ENCODE data around the gene NANS. TPM values are rescaled to one million over a fixed set of nuclear protein-coding genes. Genes with fewer than 3 reads are reported as not detected.
"Not testable (repeated sequence)": the region's sequence is repeated elsewhere in the genome, so short reads cannot be mapped to it uniquely, and the experiment has no call there.

NANS gene
- total RNA-seq, 5 donors from 2014 or later (not counting 1 experiment from before 2014, with no cell fraction given), result 21.7 to 57.5 (median 27.6) TPM

DNA sequence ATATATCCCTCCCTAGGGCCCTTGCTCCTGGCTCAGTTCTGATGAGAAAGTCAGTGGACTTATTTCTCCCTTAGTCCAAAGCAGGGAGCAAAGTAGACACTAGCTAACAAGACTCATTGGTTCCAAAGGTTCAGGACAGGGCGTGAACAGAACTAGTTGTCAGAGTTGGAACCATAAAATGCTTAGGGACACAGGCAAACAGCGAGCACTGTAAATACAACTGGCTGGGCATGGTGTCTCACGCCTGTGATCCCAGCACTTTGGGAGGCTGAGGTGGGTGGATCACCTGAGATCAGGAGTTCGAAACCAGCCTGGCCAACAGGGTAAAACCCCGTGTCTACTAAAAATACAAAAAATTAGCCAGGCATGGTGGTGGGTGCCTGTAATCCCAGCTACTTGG lies 36.7 kb upstream of the NANS start:
- H3K27me3 Mint-ChIP-seq; DNase-seq; H3K4me1 ChIP-seq (ENCODE audit: control insufficient read depth in 1 of 2, extremely low read depth in 1 of 2, insufficient read depth in 2 of 2, low read length in 2 of 2); H3K4me1 Mint-ChIP-seq; H3K27ac ChIP-seq (ENCODE audit: low read length); H3K9me3 ChIP-seq; H3K4me3 ChIP-seq (ENCODE audit: control insufficient read depth in 1 of 2, extremely low read depth in 1 of 2, low read length in 1 of 2); CTCF ChIA-PET; H3K9me3 Mint-ChIP-seq; H3K27ac Mint-ChIP-seq; ATAC-seq (replicated peaks in 1 of 4); H3K4me3 Mint-ChIP-seq; H3K27me3 ChIP-seq (replicated peaks in 1 of 2; ENCODE audit: control insufficient read depth in 2 of 2, extremely low read depth in 1 of 2, insufficient read depth in 2 of 2, low read length in 1 of 2): not testable (repeated sequence)
- peaks cover 3 to 41% of the 10 kb centered on the region in 2 donors for H3K36me3 ChIP-seq (ENCODE audit: control insufficient read depth in 2 of 2, extremely low read depth in 1 of 2, insufficient read depth in 1 of 2, low read length in 1 of 2)
- WGBS (ENCODE audit: insufficient coverage), result 100% methylated on average over 3 of the region's 5 CpGs
- peaks cover 38% of the 10 kb centered on the region for H3K36me3 Mint-ChIP-seq
- POLR2A ChIA-PET, result interaction anchor here in 1 of 2 donors (1.1 kb wide), 1 partner anchor 25 kb away, joined by 3 read pairs; no protein-coding TSS in a partner anchor

DNA sequence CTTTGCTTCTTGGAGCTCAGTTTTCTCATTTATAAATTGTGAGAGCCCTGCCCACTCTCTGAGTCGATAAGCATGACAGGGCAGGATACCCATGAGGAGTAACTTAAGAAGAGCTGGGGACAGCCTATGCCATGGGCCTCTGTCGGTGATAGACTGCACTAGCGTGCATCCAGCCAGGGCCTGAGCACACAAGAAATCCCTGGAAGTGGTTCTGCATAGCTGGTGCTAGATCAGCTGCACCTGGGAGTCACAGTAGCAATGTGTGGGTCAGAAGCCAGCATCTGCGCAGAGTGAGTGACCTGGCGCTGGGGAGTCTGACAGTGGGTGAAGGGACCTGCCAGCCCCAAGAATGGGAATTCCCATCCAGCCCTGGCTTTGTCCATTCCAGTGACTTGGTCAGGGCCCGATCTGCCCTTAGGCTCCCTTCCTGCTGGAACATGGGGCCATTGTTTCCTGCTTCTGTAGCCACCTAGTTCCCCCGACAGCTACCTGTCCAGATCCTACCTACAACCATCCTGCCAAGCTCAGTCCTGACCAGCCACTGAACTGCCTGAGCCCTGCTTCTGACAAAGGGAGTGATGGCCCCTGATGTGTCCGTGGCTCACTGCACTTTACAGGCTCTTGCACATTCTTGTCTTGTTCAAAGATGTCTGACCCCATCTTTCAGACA lies 35.9 kb upstream of the NANS start:
- Mint-ChIP-seq H3K27ac (no peak overlapping the region), H3K9me3 (no peaks in the 10 kb centered on the region), H3K4me1 (peaks cover 0 to 5% (median 0%) of the 10 kb centered on the region in 3 donors), H3K27me3 (no peaks in the 10 kb centered on the region), H3K36me3 (peaks cover 31% of the 10 kb centered on the region), H3K4me3 (no peak overlapping the region)
- ATAC-seq (replicated peaks in 1 of 4), result peak in 1 of 4 experiments; percentile 34
- 92% methylated on average over 7 of the region's 8 CpGs for WGBS (ENCODE audit: insufficient coverage)
- no peak overlapping the region for H3K4me3 ChIP-seq (ENCODE audit: control insufficient read depth in 1 of 2, extremely low read depth in 1 of 2, low read length in 1 of 2)
- H3K36me3 ChIP-seq (ENCODE audit: control insufficient read depth in 2 of 2, extremely low read depth in 1 of 2, insufficient read depth in 1 of 2, low read length in 1 of 2), result peaks cover 0 to 36% of the 10 kb centered on the region in 2 donors
- no peaks in the 10 kb centered on the region for H3K27me3 ChIP-seq (replicated peaks in 1 of 2; ENCODE audit: control insufficient read depth in 2 of 2, extremely low read depth in 1 of 2, insufficient read depth in 2 of 2, low read length in 1 of 2)
- no peak overlapping the region for H3K27ac ChIP-seq (ENCODE audit: low read length)
- DNase-seq, result no peak
- ChIA-PET CTCF (no interaction called here), POLR2A (interaction anchor here in 1 of 2 donors (1.1 kb wide), 1 partner anchor 25 kb away, joined by 3 read pairs; no protein-coding TSS in a partner anchor)
- no peaks in the 10 kb centered on the region for H3K4me1 ChIP-seq (ENCODE audit: control insufficient read depth in 1 of 2, extremely low read depth in 1 of 2, insufficient read depth in 2 of 2, low read length in 2 of 2)
- no peaks in the 10 kb centered on the region for H3K9me3 ChIP-seq

DNA sequence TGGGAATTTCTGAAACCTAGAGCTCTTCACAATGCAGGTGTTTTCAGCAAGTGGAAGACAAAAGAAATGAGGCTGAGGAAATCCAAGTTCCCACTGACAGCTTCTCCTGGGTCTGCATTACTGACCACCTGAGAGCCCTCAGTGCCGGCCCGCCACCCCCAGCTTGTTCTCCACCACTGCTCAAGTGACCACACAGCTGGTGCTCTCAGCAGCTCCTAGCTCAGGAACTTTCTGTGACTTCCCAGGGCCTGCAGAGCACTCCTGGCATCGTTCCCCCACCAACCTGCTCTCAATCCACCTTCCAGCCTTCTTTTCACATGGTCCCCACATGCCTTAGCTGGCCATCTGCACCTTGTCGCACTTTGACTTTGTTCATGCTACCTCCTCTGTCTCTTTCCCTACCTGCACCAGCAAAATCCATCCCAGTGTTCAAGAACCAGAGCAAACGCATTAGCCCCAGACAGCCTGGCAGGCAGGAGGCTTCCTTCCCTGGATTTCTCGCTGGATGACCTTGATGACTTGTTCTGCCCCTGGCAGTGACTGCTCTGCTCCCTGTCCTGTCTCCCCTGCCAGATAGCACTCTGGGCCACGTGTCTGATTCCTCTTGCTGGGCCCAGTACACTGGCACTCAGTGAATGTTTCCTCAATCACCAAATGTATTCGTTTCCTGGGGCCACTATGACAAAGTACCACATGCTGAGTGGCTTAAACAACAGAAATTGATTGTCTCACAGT lies 35.1 kb upstream of the NANS start:
- ChIA-PET POLR2A (no interaction called here), CTCF (no interaction called here)
- Mint-ChIP-seq H3K36me3 (peaks cover 28% of the 10 kb centered on the region), H3K27me3 (no peaks in the 10 kb centered on the region), H3K4me1 (peaks cover 0 to 10% (median 0%) of the 10 kb centered on the region in 3 donors), H3K4me3 (peak overlapping the region in 1 of 3 donors; percentile 28), H3K9me3 (no peaks in the 10 kb centered on the region), H3K27ac (peak overlapping the region in 1 of 2 donors; percentile 17)
- 94% methylated on average over 7 of the region's 8 CpGs for WGBS (ENCODE audit: insufficient coverage)
- no peak overlapping the region for H3K4me3 ChIP-seq (ENCODE audit: control insufficient read depth in 1 of 2, extremely low read depth in 1 of 2, low read length in 1 of 2)
- no peak for DNase-seq
- H3K27me3 ChIP-seq (replicated peaks in 1 of 2; ENCODE audit: control insufficient read depth in 2 of 2, extremely low read depth in 1 of 2, insufficient read depth in 2 of 2, low read length in 1 of 2), result no peaks in the 10 kb centered on the region
- ATAC-seq (replicated peaks in 1 of 4), result no peak
- no peak overlapping the region for H3K27ac ChIP-seq (ENCODE audit: low read length)
- no peaks in the 10 kb centered on the region for H3K4me1 ChIP-seq (ENCODE audit: control insufficient read depth in 1 of 2, extremely low read depth in 1 of 2, insufficient read depth in 2 of 2, low read length in 2 of 2)
- H3K9me3 ChIP-seq, result no peaks in the 10 kb centered on the region
- peaks cover 0 to 31% of the 10 kb centered on the region in 2 donors for H3K36me3 ChIP-seq (ENCODE audit: control insufficient read depth in 2 of 2, extremely low read depth in 1 of 2, insufficient read depth in 1 of 2, low read length in 1 of 2)

DNA sequence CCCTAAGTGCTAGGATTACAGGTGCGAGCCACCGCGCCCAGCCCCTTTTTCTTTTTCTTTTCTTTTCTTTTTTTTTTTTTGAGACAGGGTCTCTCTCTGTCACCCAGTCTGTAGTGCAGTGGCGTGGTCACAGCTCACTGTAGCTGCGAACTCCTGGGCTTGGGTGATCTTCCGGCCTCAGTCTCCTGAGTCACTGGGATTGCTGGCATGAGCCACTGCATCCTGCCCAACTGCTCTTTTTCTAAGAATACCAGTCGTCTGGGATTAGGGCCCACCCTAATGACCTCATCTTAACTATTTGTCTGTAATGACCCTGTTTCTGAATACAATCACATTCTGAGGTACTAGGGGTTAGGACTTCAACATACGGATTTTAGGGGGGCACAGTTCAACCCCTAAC lies 34.1 kb upstream of the NANS start:
- H3K4me1 Mint-ChIP-seq, result peaks cover 0 to 10% (median 0%) of the 10 kb centered on the region in 3 donors
- H3K4me1 ChIP-seq (ENCODE audit: control insufficient read depth in 1 of 2, extremely low read depth in 1 of 2, insufficient read depth in 2 of 2, low read length in 2 of 2), result no peaks in the 10 kb centered on the region
- H3K4me3 Mint-ChIP-seq, result no peak overlapping the region
- no peaks in the 10 kb centered on the region for H3K27me3 ChIP-seq (replicated peaks in 1 of 2; ENCODE audit: control insufficient read depth in 2 of 2, extremely low read depth in 1 of 2, insufficient read depth in 2 of 2, low read length in 1 of 2)
- no peak overlapping the region for H3K27ac Mint-ChIP-seq
- ChIA-PET POLR2A (no interaction called here), CTCF (no interaction called here)
- no peaks in the 10 kb centered on the region for H3K27me3 Mint-ChIP-seq
- H3K36me3 ChIP-seq (ENCODE audit: control insufficient read depth in 2 of 2, extremely low read depth in 1 of 2, insufficient read depth in 1 of 2, low read length in 1 of 2), result peaks cover 0 to 21% of the 10 kb centered on the region in 2 donors
- no peak overlapping the region for H3K4me3 ChIP-seq (ENCODE audit: control insufficient read depth in 1 of 2, extremely low read depth in 1 of 2, low read length in 1 of 2)
- WGBS (ENCODE audit: insufficient coverage), result 100% methylated on average over 3 of the region's 8 CpGs
- peaks cover 22% of the 10 kb centered on the region for H3K36me3 Mint-ChIP-seq
- H3K27ac ChIP-seq (ENCODE audit: low read length), result no peak overlapping the region
- no peaks in the 10 kb centered on the region for H3K9me3 Mint-ChIP-seq
- DNase-seq (no peak), ATAC-seq (replicated peaks in 1 of 4) (no peak)
- no peaks in the 10 kb centered on the region for H3K9me3 ChIP-seq

DNA sequence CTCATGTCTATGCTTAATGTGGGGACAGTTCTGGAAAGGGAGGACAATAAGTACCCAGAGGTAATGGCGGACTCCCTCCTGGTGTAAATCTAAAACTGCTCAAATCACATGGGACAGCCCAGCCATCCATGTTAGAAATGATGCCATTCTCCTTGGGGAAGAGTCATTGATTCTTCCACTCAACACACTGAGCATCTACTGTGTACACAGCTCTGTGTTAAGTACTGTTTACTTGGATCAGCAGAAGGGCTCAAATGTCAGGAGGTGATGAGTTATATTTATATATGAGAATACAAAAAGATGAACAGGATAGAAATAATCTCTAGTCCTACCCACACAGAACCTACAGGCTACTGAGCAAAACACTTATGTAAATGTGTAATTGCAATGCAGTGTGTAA lies 31.8 kb upstream of the NANS start:
- ATAC-seq (replicated peaks in 1 of 4) (no peak), DNase-seq (no peak)
- no CpG with 5 or more reads among the region's 1 CpG for WGBS (ENCODE audit: insufficient coverage)
- H3K36me3 Mint-ChIP-seq, result peaks cover 13% of the 10 kb centered on the region
- peaks cover 0 to 10% (median 0%) of the 10 kb centered on the region in 3 donors for H3K4me1 Mint-ChIP-seq
- Histone ChIP-seq H3K4me3 (ENCODE audit: control insufficient read depth in 1 of 2, extremely low read depth in 1 of 2, low read length in 1 of 2) (no peak overlapping the region), H3K4me1 (ENCODE audit: control insufficient read depth in 1 of 2, extremely low read depth in 1 of 2, insufficient read depth in 2 of 2, low read length in 2 of 2) (no peaks in the 10 kb centered on the region), H3K9me3 (no peaks in the 10 kb centered on the region), H3K27me3 (replicated peaks in 1 of 2; ENCODE audit: control insufficient read depth in 2 of 2, extremely low read depth in 1 of 2, insufficient read depth in 2 of 2, low read length in 1 of 2) (no peaks in the 10 kb centered on the region), H3K36me3 (ENCODE audit: control insufficient read depth in 2 of 2, extremely low read depth in 1 of 2, insufficient read depth in 1 of 2, low read length in 1 of 2) (peaks cover 0 to 2% of the 10 kb centered on the region in 2 donors), H3K27ac (ENCODE audit: low read length) (no peak overlapping the region)
- no peak overlapping the region for H3K4me3 Mint-ChIP-seq
- ChIA-PET POLR2A (no interaction called here), CTCF (interaction anchor here (0.6 to 0.7 kb wide), 2 partner anchors 9 to 99 kb away, joined by 3 to 9 read pairs; no protein-coding TSS in a partner anchor)
- no peaks in the 10 kb centered on the region for H3K9me3 Mint-ChIP-seq
- H3K27ac Mint-ChIP-seq, result no peak overlapping the region
- no peaks in the 10 kb centered on the region for H3K27me3 Mint-ChIP-seq

DNA sequence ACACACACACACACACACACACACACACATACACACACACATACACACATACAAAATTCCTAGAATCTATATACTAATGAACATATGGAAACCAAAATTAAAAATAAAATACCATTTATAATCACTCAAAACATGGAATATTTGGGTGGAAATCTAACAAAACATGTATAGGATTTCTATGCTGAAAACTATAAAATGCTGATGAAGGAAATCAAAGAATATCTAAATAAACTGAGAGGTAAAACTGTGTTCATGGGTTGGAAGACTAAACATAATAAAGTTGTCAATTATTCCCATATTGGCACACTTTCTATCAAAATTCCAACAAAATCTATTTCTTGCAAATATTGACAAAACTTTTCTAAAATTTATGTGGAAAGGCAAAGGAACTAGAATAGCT lies 25.4 kb upstream of the NANS start:
- Mint-ChIP-seq H3K27ac (no peak overlapping the region), H3K4me3 (no peak overlapping the region), H3K4me1 (peaks cover 7 to 9% (median 7%) of the 10 kb centered on the region in 3 donors), H3K27me3 (peaks cover 0 to 2% of the 10 kb centered on the region in 2 donors), H3K9me3 (no peaks in the 10 kb centered on the region), H3K36me3 (peaks cover 3% of the 10 kb centered on the region)
- ATAC-seq (replicated peaks in 1 of 4) (no peak), DNase-seq (no peak)
- Histone ChIP-seq H3K27ac (ENCODE audit: low read length) (no peak overlapping the region), H3K4me1 (ENCODE audit: control insufficient read depth in 1 of 2, extremely low read depth in 1 of 2, insufficient read depth in 2 of 2, low read length in 2 of 2) (peaks cover 0 to 6% of the 10 kb centered on the region in 2 experiments), H3K4me3 (ENCODE audit: control insufficient read depth in 1 of 2, extremely low read depth in 1 of 2, low read length in 1 of 2) (no peak overlapping the region), H3K9me3 (no peaks in the 10 kb centered on the region), H3K27me3 (replicated peaks in 1 of 2; ENCODE audit: control insufficient read depth in 2 of 2, extremely low read depth in 1 of 2, insufficient read depth in 2 of 2, low read length in 1 of 2) (peaks cover 0 to 9% of the 10 kb centered on the region in 2 experiments), H3K36me3 (ENCODE audit: control insufficient read depth in 2 of 2, extremely low read depth in 1 of 2, insufficient read depth in 1 of 2, low read length in 1 of 2) (no peaks in the 10 kb centered on the region)
- ChIA-PET CTCF (interaction anchor here in 1 of 2 donors (0.5 kb wide), 1 partner anchor 13 kb away, joined by 6 read pairs; no protein-coding TSS in a partner anchor), POLR2A (no interaction called here)
